Motor neuron (in vitro differentiated cells): ENCODE measurements around the gene TMEM154. TPM values are rescaled to one million over a fixed set of nuclear protein-coding genes. Genes with fewer than 3 reads are reported as not detected.

Experiments
- ATAC-seq, 8 experiments: fragments of 200-7000 bp; cut with Tn5 transposase; replicated peaks in 6 of 8; 2 replicates each; pipeline ENCODE4 v1.8.0; 2021; ENCODE audit warnings: mild to moderate bottlenecking in 8 of 8, moderate library complexity in 8 of 8
- H3K27ac ChIP-seq, 2 donors: fragments of 250-450 bp; sonication (Bioruptor Pico); 2 replicates each; pipeline ENCODE4 v1.9.0; 2021; ENCODE audit warnings: antibody characterized with exemption in 2 of 2, mild to moderate bottlenecking in 2 of 2, moderate library complexity in 1 of 2
- H3K4me1 ChIP-seq, 2 donors: fragments of 250-450 bp; sonication (Bioruptor Pico); replicated peaks in 1 of 2; 2 replicates each; pipeline ENCODE4 v1.6.1; 2021; ENCODE audit warnings: antibody characterized with exemption in 2 of 2, mild to moderate bottlenecking in 2 of 2, moderate library complexity in 1 of 2
- H3K4me3 ChIP-seq, 5 donors: fragments of 250-450 bp; sonication (Bioruptor Pico); 2 replicates each; pipeline ENCODE4 v1.9.0; 2021; ENCODE audit warnings: antibody characterized with exemption in 5 of 5, mild to moderate bottlenecking in 5 of 5, moderate library complexity in 4 of 5
- WGBS, 10 experiments: fragments of 450-650 bp; shearing (Covaris generic); methylation state at CpG; one replicate each; pipeline ENCODE4 v1.0.0; 2022; 5-methylcytosine and 5-hydroxymethylcytosine counted together
- in situ Hi-C, 9 experiments: fragments of 400-800 bp; cut with MboI; loops; one replicate each; pipeline ENCODE4 v1.15.0; 2021; ENCODE audit warnings: low sequenced_read_pairs in 9 of 9, low pct_unique_long_range_greater_than_20kb in 2 of 9; ENCODE audit not compliant: unreplicated experiment in 9 of 9
- total RNA-seq, 8 experiments: library from RNA; unstranded; fragments of 300-600 nt; gene quantifications; 2 replicates each; pipeline versions ENCODE4 v1.2.3 to v1.2.4, GENCODE V29; 2022

TMEM154 gene
- total RNA-seq, 8 experiments from 2014 or later, result 0.04 to 4.3 (median 0.23) TPM

- no peak for ATAC-seq
Observed at GRCh38 chr4:152629908-152630307, 49.9 kb downstream of the TMEM154 start.

GRCh38 chr4:152628128-152628527, 51.7 kb downstream of the TMEM154 start:
- peak in 2 of 8 experiments; percentile 65 to 79 for ATAC-seq
- Histone ChIP-seq H3K4me1 (no peaks in the 10 kb centered on the region), H3K27ac (no peak overlapping the region), H3K4me3 (no peak overlapping the region)
- in situ Hi-C loops, result loop anchor here in 2 of 9 experiments (25.0 kb wide), 1 partner anchor 116 kb away; no protein-coding TSS in a partner anchor
- 0 to 100% (median 80%) methylated on average over 1 to 5 of the region's 5 CpGs; no CpG with 5 or more reads in 1 of the 10 experiments for WGBS, 10 experiments

More at GRCh38 chr4:152629908-152630307, 49.9 kb downstream of the TMEM154 start:
- in situ Hi-C loops, result loop anchor here in 3 of 9 experiments (10.0 to 25.0 kb wide), 2 partner anchors 118 to 135 kb away; no protein-coding TSS in a partner anchor
- no peak overlapping the region for H3K4me3 ChIP-seq
- 85 to 100% (median 100%) methylated on average over 1 to 3 of the region's 3 CpGs; no CpG with 5 or more reads in 3 of the 10 experiments for WGBS, 10 experiments
- H3K4me1 ChIP-seq, result peaks cover 0 to 6% of the 10 kb centered on the region in 2 donors
- H3K27ac ChIP-seq, result no peak overlapping the region

- in situ Hi-C loops, result loop anchor here in 2 of 9 experiments (25.0 kb wide), 1 partner anchor 114 kb away; no protein-coding TSS in a partner anchor
- no peak overlapping the region for H3K4me3 ChIP-seq
- ATAC-seq, result no peak
- H3K27ac ChIP-seq, result no peak overlapping the region
- WGBS, 10 experiments, result 52 to 100% (median 71%) methylated on average over 1 to 2 of the region's 2 CpGs; no CpG with 5 or more reads in 1 of the 10 experiments
- H3K4me1 ChIP-seq, result no peaks in the 10 kb centered on the region
Observed at GRCh38 chr4:152626790-152627189, 53.0 kb downstream of the TMEM154 start.

GRCh38 chr4:152620915-152621314, 58.9 kb downstream of the TMEM154 start:
- in situ Hi-C loops, result no loop called here
- ATAC-seq, result no peak
- Histone ChIP-seq H3K4me1 (no peaks in the 10 kb centered on the region), H3K4me3 (no peak overlapping the region), H3K27ac (no peak overlapping the region)

GRCh38 chr4:152620218-152620617, 59.6 kb downstream of the TMEM154 start:
- WGBS, 10 experiments, result 71 to 100% (median 83%) methylated on average over 1 of the region's 1 CpG; no CpG with 5 or more reads in 6 of the 10 experiments
- Histone ChIP-seq H3K4me3 (no peak overlapping the region), H3K4me1 (no peaks in the 10 kb centered on the region), H3K27ac (no peak overlapping the region)
- ATAC-seq, result no peak
- in situ Hi-C loops, result no loop called here

GRCh38 chr4:152619556-152619955, 60.2 kb downstream of the TMEM154 start:
- ATAC-seq, result no peak
- H3K27ac ChIP-seq, result no peak overlapping the region
- 94 to 100% (median 100%) methylated on average over 1 to 3 of the region's 3 CpGs; no CpG with 5 or more reads in 5 of the 10 experiments for WGBS, 10 experiments
- H3K4me1 ChIP-seq, result no peaks in the 10 kb centered on the region
- no peak overlapping the region for H3K4me3 ChIP-seq
- in situ Hi-C loops, result no loop called here

GRCh38 chr4:152618971-152619370, 60.8 kb downstream of the TMEM154 start:
- no peak overlapping the region for H3K27ac ChIP-seq
- no peaks in the 10 kb centered on the region for H3K4me1 ChIP-seq
- in situ Hi-C loops, result no loop called here
- ATAC-seq, result peak in 3 of 8 experiments; percentile 22 to 47 (median 35)
- WGBS, 10 experiments, result 72 to 100% (median 87%) methylated on average over 2 to 4 of the region's 4 CpGs; no CpG with 5 or more reads in 1 of the 10 experiments
- H3K4me3 ChIP-seq, result no peak overlapping the region

- Histone ChIP-seq H3K4me1 (no peaks in the 10 kb centered on the region), H3K27ac (no peak overlapping the region), H3K4me3 (no peak overlapping the region)
- no peak for ATAC-seq
- WGBS, 10 experiments, result 17 to 100% (median 94%) methylated on average over 1 to 3 of the region's 3 CpGs; no CpG with 5 or more reads in 5 of the 10 experiments
- in situ Hi-C loops, result no loop called here
Observed at GRCh38 chr4:152616804-152617203, 63.0 kb downstream of the TMEM154 start.

GRCh38 chr4:152613841-152614721, 65.7 kb downstream of the TMEM154 start:
- WGBS, 10 experiments, result 33 to 91% (median 81%) methylated on average over 1 to 6 of the region's 11 CpGs; no CpG with 5 or more reads in 2 of the 10 experiments
- in situ Hi-C loops, result no loop called here
- Histone ChIP-seq H3K4me1 (no peaks in the 10 kb centered on the region), H3K27ac (no peak overlapping the region), H3K4me3 (no peak overlapping the region)
- no peak for ATAC-seq

GRCh38 chr4:152613351-152613750, 66.4 kb downstream of the TMEM154 start:
- 17 to 100% (median 57%) methylated on average over 1 to 3 of the region's 3 CpGs; no CpG with 5 or more reads in 2 of the 10 experiments for WGBS, 10 experiments
- no peak for ATAC-seq
- in situ Hi-C loops, result no loop called here
- Histone ChIP-seq H3K27ac (no peak overlapping the region), H3K4me1 (no peaks in the 10 kb centered on the region), H3K4me3 (no peak overlapping the region)

GRCh38 chr4:152610131-152610530, 69.7 kb downstream of the TMEM154 start:
- ATAC-seq, result peak in 1 of 8 experiments; percentile 78
- in situ Hi-C loops, result no loop called here
- no peak overlapping the region for H3K4me3 ChIP-seq
- H3K27ac ChIP-seq, result no peak overlapping the region
- H3K4me1 ChIP-seq, result peaks cover 23% of the 10 kb centered on the region in 2 donors

GRCh38 chr4:152609481-152609880, 70.3 kb downstream of the TMEM154 start:
- H3K27ac ChIP-seq, result no peak overlapping the region
- no peak for ATAC-seq
- in situ Hi-C loops, result no loop called here
- no peak overlapping the region for H3K4me3 ChIP-seq
- H3K4me1 ChIP-seq, result peaks cover 23 to 26% of the 10 kb centered on the region in 2 donors
- 80 to 100% (median 100%) methylated on average over 1 to 4 of the region's 4 CpGs; no CpG with 5 or more reads in 2 of the 10 experiments for WGBS, 10 experiments

GRCh38 chr4:152607178-152607577, 72.6 kb downstream of the TMEM154 start:
- WGBS, 10 experiments, result 13 to 80% (median 55%) methylated on average over 1 to 5 of the region's 7 CpGs; no CpG with 5 or more reads in 4 of the 10 experiments
- Histone ChIP-seq H3K27ac (peak overlapping the region; percentile 3 to 14), H3K4me3 (no peak overlapping the region), H3K4me1 (peaks cover 23 to 26% of the 10 kb centered on the region in 2 donors)
- peak in 1 of 8 experiments; percentile 0 for ATAC-seq
- in situ Hi-C loops, result no loop called here
